HL-60/S4 treated with phorbol 12-myristate 13-acetate at 8.2 ng/mL for 4 days and 3 days (cell line): ENCODE measurements around the gene TNK2.

Source experiments
- in situ Hi-C: fragments of 300-500 bp; cut with MboI; formaldehyde crosslinking; loops from 2 replicates; pipeline ENCODE4 v1.15.0; 2022; ENCODE audit warnings: low sequenced_read_pairs

The TNK2 gene

GRCh38 chr3:195855471-195856409 lies 52.6 kb downstream of the TNK2 start:
- in situ Hi-C loops: loop anchor here (10.0 kb wide), 1 partner anchor 59 kb away; no protein-coding TSS in a partner anchor

GRCh38 chr3:195854628-195855294 lies 53.6 kb downstream of the TNK2 start:
- in situ Hi-C loops: loop anchor here (10.0 kb wide), 1 partner anchor 60 kb away; no protein-coding TSS in a partner anchor

DNA sequence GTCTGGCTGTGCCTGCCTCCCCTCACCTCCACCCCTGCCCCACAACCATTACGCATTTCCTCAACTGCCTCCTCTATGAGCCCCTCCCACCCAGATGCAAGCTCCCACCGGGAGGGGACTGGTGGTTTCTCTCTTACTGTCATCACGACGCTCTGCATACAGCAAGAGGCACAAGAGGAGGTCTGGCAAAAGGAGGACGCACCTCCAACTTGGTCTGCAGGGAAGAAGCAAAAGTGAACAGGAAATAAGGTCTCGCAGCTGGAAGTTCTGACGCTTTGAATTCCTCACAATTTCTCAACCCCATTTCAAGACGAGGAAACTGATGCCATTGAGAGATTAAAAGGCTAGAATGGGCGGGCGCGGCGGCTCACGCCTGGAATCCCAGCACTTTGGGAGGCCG lies 54.4 kb downstream of the TNK2 start:
- in situ Hi-C loops: loop anchor here (10.0 kb wide), 1 partner anchor 61 kb away; no protein-coding TSS in a partner anchor

DNA sequence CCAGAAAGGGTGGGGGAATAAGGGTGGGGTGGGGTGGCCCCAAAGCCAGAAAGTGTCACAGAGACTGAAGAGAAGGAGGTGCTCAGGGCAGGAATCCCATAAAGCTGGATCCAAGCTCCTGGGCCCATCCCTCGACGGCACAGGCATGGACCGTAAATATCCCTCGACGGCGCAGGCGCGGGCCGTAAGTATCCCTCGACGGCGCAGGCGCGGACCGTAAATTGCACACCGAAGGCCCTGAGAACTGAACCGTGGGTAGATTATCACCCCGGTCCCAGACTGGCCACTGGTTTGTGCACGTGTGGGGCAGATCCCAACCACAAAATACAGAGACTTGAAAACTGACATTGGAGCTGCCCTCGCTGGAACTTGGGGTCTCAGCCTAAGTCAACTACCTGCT lies 55.3 kb downstream of the TNK2 start:
- in situ Hi-C loops: loop anchor here (10.0 kb wide), 1 partner anchor 62 kb away; no protein-coding TSS in a partner anchor

GRCh38 chr3:195850857-195851543 lies 57.4 kb downstream of the TNK2 start:
- in situ Hi-C loops: loop anchor here (10.0 kb wide), 1 partner anchor 64 kb away; no protein-coding TSS in a partner anchor

GRCh38 chr3:195849322-195850074 lies 58.9 kb downstream of the TNK2 start:
- in situ Hi-C loops: loop anchor here (10.0 kb wide), 1 partner anchor 65 kb away; no protein-coding TSS in a partner anchor

GRCh38 chr3:195847055-195847950 lies 61.0 kb downstream of the TNK2 start:
- in situ Hi-C loops: no loop called here

GRCh38 chr3:195845483-195845882 lies 62.9 kb downstream of the TNK2 start:
- in situ Hi-C loops: no loop called here

GRCh38 chr3:195844671-195845218 lies 63.6 kb downstream of the TNK2 start:
- in situ Hi-C loops: no loop called here

DNA sequence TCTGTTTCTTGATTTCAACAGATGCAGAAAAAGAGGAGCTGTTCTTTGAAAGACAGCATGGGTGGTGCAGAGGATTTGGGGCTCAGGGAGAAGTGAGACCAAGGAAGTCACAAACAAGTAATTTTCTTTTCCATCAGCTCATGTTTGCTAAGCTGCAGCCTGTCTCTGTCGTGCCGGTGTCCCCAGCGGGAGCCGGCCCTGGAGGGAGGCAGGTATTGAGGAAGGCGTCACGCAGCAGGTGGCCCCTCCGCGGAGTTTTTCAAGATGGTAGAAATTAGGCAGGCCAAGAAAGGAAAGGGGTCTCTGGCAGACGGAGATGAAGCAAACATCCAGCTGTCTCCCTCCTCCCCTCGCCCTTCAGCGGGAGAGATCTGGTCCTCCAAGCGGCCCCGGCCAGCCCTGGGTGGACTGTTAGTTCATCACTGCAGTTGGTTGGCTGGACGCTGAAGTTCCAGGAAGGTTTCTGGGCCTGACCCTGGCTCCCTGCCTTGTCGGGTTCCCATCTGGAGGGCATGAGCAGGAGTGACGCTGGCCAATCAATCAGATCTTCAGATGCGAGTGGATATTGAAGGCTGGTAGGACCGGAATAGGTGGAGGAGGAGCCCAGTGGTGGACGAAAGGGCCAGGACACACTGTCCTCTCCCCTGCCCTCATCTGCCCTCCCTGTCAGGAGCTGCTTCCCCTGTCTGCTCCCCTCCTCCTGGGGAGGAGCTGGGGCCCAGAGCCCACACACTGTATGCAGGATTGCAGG lies 68.9 kb downstream of the TNK2 start:
- in situ Hi-C loops: no loop called here

- in situ Hi-C loops: no loop called here
These were observed 69.6 kb downstream of the TNK2 start for GRCh38 chr3:195838714-195839113.

DNA sequence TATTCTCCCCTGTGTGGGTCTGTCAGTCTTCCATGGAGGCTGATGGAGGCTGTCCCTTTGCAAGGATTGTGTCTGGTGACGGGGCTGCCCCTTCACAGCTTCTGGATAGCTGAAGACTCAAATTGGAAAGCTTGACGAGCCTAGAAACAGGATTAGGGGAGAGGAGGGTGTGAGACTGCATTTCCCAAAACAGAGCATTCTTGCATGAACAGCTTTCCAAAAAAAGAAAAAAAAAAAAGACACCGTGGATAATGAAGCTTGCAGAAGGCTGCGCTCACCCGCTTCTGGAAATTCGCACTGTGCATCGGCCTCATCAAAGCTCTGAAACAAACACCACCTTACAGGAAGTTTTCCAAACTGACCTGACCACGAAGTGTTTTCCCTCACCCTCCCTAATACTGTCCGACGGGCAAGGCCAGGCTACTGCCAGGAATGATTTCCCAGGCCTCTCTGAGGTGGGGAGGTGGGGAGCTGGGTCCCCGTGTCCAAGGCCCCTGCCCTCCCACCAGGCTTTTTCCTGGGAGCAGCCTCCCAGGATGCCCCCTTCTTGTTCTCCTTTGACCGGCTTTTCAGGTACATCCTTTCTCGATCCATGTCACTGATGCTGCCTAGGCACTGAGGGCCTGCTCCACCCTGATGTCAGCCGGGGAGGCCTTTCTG lies 71.7 kb downstream of the TNK2 start:
- in situ Hi-C loops: no loop called here

DNA sequence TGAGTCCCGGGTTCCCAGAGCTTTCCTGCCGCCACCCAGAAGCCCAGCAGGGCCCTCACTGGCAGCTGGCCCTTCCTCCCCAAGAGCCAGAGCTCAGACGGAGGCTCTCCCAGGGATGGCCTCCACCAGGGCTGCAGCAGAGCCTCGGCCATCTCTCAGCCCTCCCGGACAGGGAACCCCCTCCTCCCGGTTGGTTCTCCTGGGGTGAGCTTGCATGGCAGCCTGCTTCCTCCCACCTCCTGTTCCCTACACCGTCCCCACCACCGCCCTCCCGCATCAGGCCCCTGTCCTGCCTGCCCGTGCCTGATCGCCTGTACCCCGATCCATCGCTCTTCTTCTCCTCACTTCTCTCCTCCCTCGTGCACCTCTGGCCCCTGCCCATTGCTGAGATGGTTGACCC lies 72.6 kb downstream of the TNK2 start:
- in situ Hi-C loops: no loop called here

DNA sequence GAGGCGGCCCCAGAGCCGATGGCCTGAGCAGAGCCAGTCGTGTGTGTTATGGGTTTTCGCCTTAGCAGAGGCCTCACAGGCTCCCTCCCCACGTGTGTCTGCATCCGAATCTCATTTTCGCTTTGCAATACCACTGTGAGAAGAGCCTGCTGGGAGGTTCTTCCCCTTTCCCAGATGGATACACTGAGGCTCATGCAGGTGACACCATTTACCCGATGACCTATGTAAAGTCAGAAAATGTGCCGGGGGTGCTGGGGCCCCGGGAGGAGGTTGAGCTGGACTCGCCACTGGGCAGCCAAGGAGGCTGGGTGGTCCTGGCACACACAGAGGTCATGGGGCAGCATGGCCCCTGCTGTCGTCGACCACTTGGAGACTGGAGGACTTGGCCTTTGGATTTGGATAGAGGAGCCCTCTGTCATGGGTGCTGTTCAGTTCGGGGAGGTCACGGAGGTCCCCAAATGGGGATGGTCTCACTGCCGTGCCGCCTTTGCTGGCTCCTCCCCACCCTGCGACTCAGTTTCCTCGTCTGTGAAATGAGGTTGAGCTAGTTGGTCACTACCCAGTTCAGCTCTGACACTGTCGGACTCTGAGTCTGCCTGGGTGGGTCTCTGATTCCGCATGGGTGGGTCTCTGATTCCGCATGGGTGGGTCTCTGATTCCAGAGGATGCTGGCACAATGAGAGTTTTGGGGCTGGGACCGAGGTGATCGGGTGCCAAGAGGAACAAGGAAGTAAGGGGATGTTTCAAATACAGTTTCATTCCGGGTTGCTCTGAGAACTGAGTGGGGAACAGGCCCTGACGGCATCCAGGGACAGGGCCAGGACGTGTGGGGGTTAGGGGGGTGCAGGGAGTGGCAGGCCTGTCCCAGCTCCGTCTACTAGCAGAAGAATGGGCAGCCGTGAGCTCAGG lies 73.4 kb downstream of the TNK2 start:
- in situ Hi-C loops: no loop called here

- in situ Hi-C loops: no loop called here
These were observed 78.5 kb downstream of the TNK2 start for GRCh38 chr3:195829897-195830254.

DNA sequence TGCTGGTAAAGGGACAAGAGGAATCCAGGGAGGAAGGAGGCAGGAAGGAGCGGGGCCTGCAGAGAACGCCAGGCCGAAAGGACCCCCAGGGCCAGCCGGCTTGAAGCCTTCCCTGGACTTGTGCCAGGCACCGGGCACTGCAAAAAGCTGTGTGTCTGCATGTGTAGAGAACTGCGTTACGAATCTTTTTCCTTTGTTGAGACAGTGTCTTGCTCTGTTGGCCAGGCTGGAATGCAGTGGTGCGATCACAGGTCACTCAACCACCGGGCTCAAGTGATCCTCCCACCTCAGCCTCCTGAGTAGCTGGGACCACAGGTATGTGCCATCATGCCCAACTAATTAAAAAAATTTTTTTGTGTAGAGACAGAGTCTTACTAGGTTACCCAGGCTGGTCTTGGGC lies 79.6 kb downstream of the TNK2 start:
- in situ Hi-C loops: no loop called here
